Right atrium auricular region (tissue), 2 donors: Measurements from ENCODE around the gene EMILIN2. TPM values are rescaled to one million over a fixed set of nuclear protein-coding genes. Genes with fewer than 3 reads are reported as not detected.

Experiments
- DNase-seq: peaks from one replicate; pipeline ENCODE4 v3.0.0-alpha.2; 2019; ENCODE audit warnings: low spot score
- H3K27ac ChIP-seq, 2 donors: fragments of 200-600 bp; sonication (generic); 1 replicate in 1 of 2; 2 replicates in 1 of 2; pipeline ENCODE4 v1.5.1; 2016 to 2019
- H3K27me3 ChIP-seq, 2 donors: fragments of 200-600 bp; sonication (generic); one replicate each; pipeline versions ENCODE4 v1.5.1 to v1.6.0; 2017 to 2019
- H3K36me3 ChIP-seq: fragments of 200-600 bp; sonication (generic); one replicate; pipeline ENCODE4 v1.5.1; 2016
- H3K4me1 ChIP-seq, 2 donors: fragments of 200-600 bp; sonication (generic); one replicate each; pipeline versions ENCODE4 v1.5.1 to v1.6.0; 2017 to 2019
- H3K4me3 ChIP-seq, 2 donors: fragments of 200-600 bp; sonication (generic); 1 replicate in 1 of 2; 2 replicates in 1 of 2; pipeline ENCODE4 v1.5.1; 2017 to 2019; ENCODE audit warnings: mild to moderate bottlenecking in 1 of 2, moderate library complexity in 1 of 2
- H3K9me3 ChIP-seq, 2 donors: fragments of 200-600 bp; sonication (generic); one replicate each; pipeline ENCODE4 v1.5.1; 2019
- CTCF ChIP-seq, 2 donors: fragments of 200-600 bp; sonication (generic); IDR thresholded peaks; one replicate each; pipeline ENCODE4 v1.5.1; 2019; ENCODE audit warnings: antibody characterized with exemption in 2 of 2
- total RNA-seq, 2 donors: library from RNA; depleted of rRNA; stranded (reverse); fragments of >200 nt; gene quantifications; one replicate each; pipeline ENCODE4 v1.1.0, GENCODE V29; 2016

The EMILIN2 gene
- total RNA-seq, 2 donors from 2014 or later: 6.9 to 13.2 TPM

DNA sequence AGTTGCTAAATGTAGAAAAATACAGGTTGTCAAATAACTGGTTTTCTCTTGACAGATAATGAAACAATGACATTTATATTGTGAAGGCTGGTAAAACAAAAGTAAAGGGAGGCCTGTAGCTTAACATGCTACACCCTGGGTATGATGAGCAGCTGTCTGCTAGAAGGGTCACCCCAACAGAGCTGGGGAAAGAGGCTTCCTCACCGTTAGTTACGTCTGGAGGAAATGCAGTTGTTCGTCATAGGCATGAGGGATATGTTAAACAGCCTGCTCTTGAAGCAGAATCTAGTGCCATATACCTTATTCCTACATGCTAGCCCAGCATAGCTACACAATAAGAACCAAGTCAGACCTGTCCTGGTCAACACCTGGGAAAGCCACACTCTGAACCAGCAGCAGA, 116.2 kb downstream of the EMILIN2 start:
- Histone ChIP-seq H3K4me1 (peaks cover 0 to 47% of the 10 kb centered on the region in 2 donors), H3K36me3 (no peaks in the 10 kb centered on the region), H3K4me3 (no peak overlapping the region), H3K27ac (no peak overlapping the region), H3K27me3 (no peaks in the 10 kb centered on the region), H3K9me3 (no peaks in the 10 kb centered on the region)
- no peak for TF ChIP-seq CTCF (IDR thresholded peaks at IDR 0.05)
- DNase-seq: no peak

- no peaks in the 10 kb centered on the region for H3K9me3 ChIP-seq
- H3K4me1 ChIP-seq: peaks cover 0 to 50% of the 10 kb centered on the region in 2 donors
- H3K4me3 ChIP-seq: no peak overlapping the region
- no peaks in the 10 kb centered on the region for H3K27me3 ChIP-seq
- no peaks in the 10 kb centered on the region for H3K36me3 ChIP-seq
- TF ChIP-seq CTCF (IDR thresholded peaks at IDR 0.05): no peak
- no peak for DNase-seq
- no peak overlapping the region for H3K27ac ChIP-seq
These were observed 117.7 kb downstream of the EMILIN2 start for GRCh38 chr18:2964361-2965010.

Other genes starting within 250 kb of the EMILIN2 start
- gene SMCHD1, start 191.3 kb upstream of the EMILIN2 start, total RNA-seq: 10 to 100 TPM; 27.8 to 34.0 TPM
- 10 to 100 TPM; 15.5 to 19.0 TPM for gene LPIN2, start 166.1 kb downstream of the EMILIN2 start, total RNA-seq